Upper lobe of right lung (tissue), 1 donor: ENCODE results near the gene EEF1B2. TPM values are rescaled to one million over a fixed set of nuclear protein-coding genes. Genes with fewer than 3 reads are reported as not detected.
"Not testable (repeated sequence)": the region's sequence is repeated elsewhere in the genome, so short reads cannot be mapped to it uniquely, and the experiment has no call there.

Experiments used
- ATAC-seq: fragments of 200-7000 bp; cut with Tn5 transposase; one replicate; pipeline ENCODE4 v1.9.1; 2020; ENCODE audit warnings: mild to moderate bottlenecking, moderate library complexity
- DNase-seq: peaks from one replicate; pipeline ENCODE4 v3.0.0-alpha.2; 2020
- H3K27ac ChIP-seq: fragments of 200-600 bp; one replicate; pipeline ENCODE4 v1.8.0; 2022
- H3K27me3 ChIP-seq: fragments of 200-600 bp; one replicate; pipeline ENCODE4 v1.8.0; 2022; ENCODE audit warnings: mild to moderate bottlenecking
- H3K36me3 ChIP-seq: fragments of 200-600 bp; one replicate; pipeline ENCODE4 v1.8.0; 2022
- H3K4me1 ChIP-seq: fragments of 200-600 bp; one replicate; pipeline ENCODE4 v1.8.0; 2022
- H3K4me3 ChIP-seq: fragments of 200-600 bp; one replicate; pipeline ENCODE4 v1.8.0; 2022; ENCODE audit warnings: mild to moderate bottlenecking
- H3K9me3 ChIP-seq: fragments of 200-600 bp; one replicate; pipeline ENCODE4 v1.8.0; 2022
- intact Hi-C: fragments of 100-400 bp; cut with DNase I; formaldehyde crosslinking; loops from one replicate; pipeline ENCODE4 v1.11.0; 2022
- total RNA-seq: library from RNA; stranded (reverse); fragmentation: NEBNext Ultra II Directional; extraction: Animal tissue kit (Norgen Biotek cat#: 25700); gene quantifications from one replicate; pipeline ENCODE4 v1.2.1, GENCODE V29; 2021
- TF ChIP-seq, protein P1 (sequence below): fragments of 200-600 bp; IDR thresholded peaks from one replicate; pipeline ENCODE4 v1.8.0; 2022; ENCODE audit warnings: antibody characterized with exemption
- donor health status: DM: no; HTN: yes; CAD: no; lungs with severe emphysema.

Gene EEF1B2
- total RNA-seq, 1 donor from 2014 or later, result 389 TPM

DNA sequence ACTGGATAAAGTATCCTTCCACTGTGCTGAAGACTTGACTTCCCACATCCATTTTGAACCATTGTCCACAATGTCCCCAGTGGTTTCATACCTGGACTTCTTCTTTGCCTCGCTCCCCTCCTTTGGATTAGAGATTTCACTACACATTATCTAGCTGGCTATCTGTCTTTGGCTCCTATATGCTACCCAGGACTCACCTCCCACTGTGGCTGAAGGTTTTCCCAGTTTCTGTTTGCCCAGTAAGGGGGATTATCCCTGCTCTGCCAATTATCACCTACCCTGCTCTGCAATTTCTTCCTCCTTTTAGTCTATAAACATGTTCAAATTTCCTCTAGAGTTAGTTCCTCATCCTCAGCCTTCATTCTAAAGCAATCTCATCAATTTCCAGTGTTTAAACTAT lies 9.5 kb upstream of the EEF1B2 start:
- H3K4me3 ChIP-seq, result no peak overlapping the region
- TF ChIP-seq, protein P1, sequence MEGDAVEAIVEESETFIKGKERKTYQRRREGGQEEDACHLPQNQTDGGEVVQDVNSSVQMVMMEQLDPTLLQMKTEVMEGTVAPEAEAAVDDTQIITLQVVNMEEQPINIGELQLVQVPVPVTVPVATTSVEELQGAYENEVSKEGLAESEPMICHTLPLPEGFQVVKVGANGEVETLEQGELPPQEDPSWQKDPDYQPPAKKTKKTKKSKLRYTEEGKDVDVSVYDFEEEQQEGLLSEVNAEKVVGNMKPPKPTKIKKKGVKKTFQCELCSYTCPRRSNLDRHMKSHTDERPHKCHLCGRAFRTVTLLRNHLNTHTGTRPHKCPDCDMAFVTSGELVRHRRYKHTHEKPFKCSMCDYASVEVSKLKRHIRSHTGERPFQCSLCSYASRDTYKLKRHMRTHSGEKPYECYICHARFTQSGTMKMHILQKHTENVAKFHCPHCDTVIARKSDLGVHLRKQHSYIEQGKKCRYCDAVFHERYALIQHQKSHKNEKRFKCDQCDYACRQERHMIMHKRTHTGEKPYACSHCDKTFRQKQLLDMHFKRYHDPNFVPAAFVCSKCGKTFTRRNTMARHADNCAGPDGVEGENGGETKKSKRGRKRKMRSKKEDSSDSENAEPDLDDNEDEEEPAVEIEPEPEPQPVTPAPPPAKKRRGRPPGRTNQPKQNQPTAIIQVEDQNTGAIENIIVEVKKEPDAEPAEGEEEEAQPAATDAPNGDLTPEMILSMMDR, result no peak
- H3K4me1 ChIP-seq, result no peaks in the 10 kb centered on the region
- H3K9me3 ChIP-seq, result no peaks in the 10 kb centered on the region
- DNase-seq, result no peak
- no peak overlapping the region for H3K27ac ChIP-seq
- peaks cover 69% of the 10 kb centered on the region for H3K36me3 ChIP-seq
- ATAC-seq, result no peak
- intact Hi-C loops, result no loop called here
- no peaks in the 10 kb centered on the region for H3K27me3 ChIP-seq

DNA sequence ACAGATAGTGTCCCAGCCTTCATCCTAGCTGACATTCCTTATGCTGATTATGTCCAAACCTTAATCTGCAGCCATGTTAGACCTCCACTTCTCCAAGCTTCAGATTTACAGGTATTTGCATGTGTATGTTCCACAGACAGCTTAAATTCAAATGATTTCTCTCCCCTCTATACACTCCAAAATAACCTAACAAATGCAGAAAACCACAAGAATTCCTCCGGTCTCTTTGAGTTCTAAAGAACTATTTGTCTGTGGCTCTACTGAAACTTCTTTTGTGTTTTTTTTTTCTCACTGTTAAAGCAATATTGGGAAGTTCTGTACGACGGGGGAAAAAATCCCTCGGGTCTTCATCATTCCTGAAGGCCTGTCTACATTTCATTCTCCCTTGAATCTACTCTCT lies 9.1 kb upstream of the EEF1B2 start:
- no peaks in the 10 kb centered on the region for H3K9me3 ChIP-seq
- intact Hi-C loops, result no loop called here
- no peaks in the 10 kb centered on the region for H3K27me3 ChIP-seq
- H3K4me3 ChIP-seq, result no peak overlapping the region
- no peaks in the 10 kb centered on the region for H3K4me1 ChIP-seq
- ATAC-seq (no peak), DNase-seq (no peak)
- no peak overlapping the region for H3K27ac ChIP-seq
- H3K36me3 ChIP-seq, result peaks cover 65% of the 10 kb centered on the region
- TF ChIP-seq, protein P1, result no peak

DNA sequence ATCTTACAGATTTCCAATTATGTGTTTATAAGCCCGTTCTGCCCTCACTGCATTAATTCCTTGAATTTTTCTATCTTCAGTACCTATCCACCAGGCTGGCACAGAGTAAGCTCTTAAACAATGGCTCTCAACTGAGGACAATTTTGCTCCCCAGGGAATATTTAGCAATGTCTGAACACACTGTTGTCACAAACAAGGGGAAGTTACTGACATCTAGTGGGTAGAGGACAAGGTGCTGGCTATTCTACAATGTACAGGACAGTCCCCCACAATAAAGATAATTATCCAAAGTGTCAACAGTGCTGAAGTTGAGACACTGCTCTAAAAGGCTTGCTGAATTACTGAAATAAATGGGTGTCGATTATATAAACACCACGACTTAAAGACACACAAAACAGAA lies 5.5 kb upstream of the EEF1B2 start:
- DNase-seq (no peak), ATAC-seq (peak; percentile 45)
- Histone ChIP-seq H3K4me3 (no peak overlapping the region), H3K36me3 (peaks cover 30% of the 10 kb centered on the region), H3K27ac (no peak overlapping the region), H3K27me3 (no peaks in the 10 kb centered on the region), H3K4me1 (peaks cover 4% of the 10 kb centered on the region), H3K9me3 (no peaks in the 10 kb centered on the region)
- intact Hi-C loops, result no loop called here
- TF ChIP-seq, protein P1, result no peak

DNA sequence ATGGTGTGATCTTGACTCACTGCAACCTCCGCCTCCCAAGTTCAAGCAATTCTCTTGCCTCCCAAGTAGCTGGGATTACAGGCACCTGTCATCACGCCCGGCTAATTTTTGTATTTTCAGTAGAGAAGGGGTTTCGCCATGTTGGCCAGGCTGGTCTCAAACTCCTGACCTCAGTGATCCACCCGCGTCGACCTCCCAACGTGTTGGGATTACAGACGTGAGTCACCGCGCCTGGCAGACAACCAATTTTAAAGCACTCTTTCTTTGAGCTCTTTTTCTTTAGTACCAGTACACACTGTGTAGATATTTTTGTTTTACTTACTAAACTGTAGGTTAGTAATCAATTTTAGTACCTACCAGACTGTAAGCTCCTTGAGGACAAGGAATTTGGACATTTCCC lies 2.7 kb upstream of the EEF1B2 start:
- intact Hi-C loops, H3K27me3 ChIP-seq, DNase-seq, H3K4me3 ChIP-seq, H3K27ac ChIP-seq, H3K9me3 ChIP-seq, ATAC-seq: not testable (repeated sequence)
- peaks cover 21% of the 10 kb centered on the region for H3K36me3 ChIP-seq
- H3K4me1 ChIP-seq, result peaks cover 18% of the 10 kb centered on the region

DNA sequence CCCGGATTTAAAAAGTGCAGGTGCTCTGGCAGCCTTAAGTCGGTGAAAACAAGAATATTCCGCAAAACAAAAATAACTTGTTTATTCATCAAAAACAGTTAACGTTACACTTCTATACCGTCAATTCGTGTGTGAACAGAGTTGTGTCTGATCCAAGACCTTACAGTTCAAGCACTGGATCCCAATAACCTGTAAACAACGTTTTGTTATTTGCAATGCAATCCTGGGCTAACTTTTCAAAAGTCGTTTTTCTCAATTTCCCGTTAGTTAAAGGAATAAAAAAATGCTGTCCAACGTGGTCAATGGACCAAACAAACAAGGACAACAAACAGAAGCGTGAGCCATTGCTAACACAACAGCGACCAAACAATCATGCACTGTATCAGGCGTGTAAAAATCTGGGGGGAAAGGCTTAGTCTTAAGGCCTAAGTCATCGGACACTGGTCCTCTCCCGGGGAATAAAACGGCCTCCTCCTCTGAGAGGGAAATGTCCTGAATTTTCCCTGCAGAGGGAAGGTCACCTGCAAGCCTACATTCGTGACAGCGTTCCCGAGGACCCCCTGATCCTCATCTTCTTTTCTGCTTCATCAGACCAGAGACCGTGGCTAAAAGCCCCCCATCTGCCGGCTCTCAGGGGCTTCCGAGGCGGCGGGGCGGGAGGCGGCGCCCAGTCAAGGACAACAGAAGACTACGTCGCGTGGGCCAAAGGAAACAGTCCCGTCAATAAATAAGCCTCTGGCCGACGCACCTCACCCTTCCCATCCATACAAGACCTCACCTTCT lies 941 bp upstream of the EEF1B2 start:
- DNase-seq (no peak), ATAC-seq (peak; percentile 1)
- peak overlapping the region; percentile 97 for H3K4me3 ChIP-seq
- peaks cover 19% of the 10 kb centered on the region for H3K4me1 ChIP-seq
- H3K27me3 ChIP-seq, result no peaks in the 10 kb centered on the region
- TF ChIP-seq, protein P1, result no peak
- no peaks in the 10 kb centered on the region for H3K9me3 ChIP-seq
- H3K27ac ChIP-seq, result peak overlapping the region; percentile 91
- H3K36me3 ChIP-seq, result peaks cover 34% of the 10 kb centered on the region
- intact Hi-C loops, result no loop called here

DNA sequence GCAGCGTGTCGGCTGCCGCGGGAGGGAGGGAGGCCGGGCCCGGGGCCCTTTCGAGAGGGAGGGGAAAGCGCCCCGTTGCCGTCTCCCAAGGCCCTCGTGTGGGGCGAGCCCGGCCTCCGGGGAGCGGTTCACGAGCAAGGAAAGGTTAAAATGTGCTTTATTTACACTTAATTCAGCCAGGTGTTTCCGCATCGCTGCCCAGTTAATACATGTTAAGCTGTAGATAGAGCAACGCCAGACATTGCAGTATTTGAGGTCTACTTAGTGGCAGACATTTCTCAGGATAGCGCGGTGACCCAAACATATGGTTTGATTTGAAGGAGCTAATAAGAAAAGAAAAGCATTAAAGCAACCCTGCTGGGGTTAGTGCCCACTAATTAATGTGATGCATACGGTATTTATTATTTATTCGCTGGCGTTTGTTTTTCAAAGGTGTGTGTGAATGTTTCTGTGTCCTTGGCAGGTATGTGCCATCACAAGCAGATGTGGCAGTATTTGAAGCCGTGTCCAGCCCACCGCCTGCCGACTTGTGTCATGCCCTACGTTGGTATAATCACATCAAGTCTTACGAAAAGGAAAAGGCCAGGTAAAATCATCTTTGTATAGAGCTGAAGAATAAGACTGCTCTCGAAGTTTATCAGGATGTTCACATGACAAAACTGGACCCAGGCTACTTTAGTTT lies 571 bp downstream of the EEF1B2 start:
- Histone ChIP-seq H3K4me1 (peaks cover 19% of the 10 kb centered on the region), H3K4me3 (peak overlapping the region; percentile 97), H3K27ac (peak overlapping the region; percentile 91), H3K9me3 (no peaks in the 10 kb centered on the region), H3K36me3 (peaks cover 34% of the 10 kb centered on the region), H3K27me3 (no peaks in the 10 kb centered on the region)
- ATAC-seq, result peak; percentile 80
- intact Hi-C loops, result no loop called here
- TF ChIP-seq, protein P1, result no peak
- DNase-seq, result no peak
